DND-41 (cell line): Measurements from ENCODE around the gene SLC41A3.

Source experiments
- CTCF ChIP-seq: IDR thresholded peaks from 2 replicates; pipeline ENCODE4 v1.5.1; 2012; ENCODE audit warnings: borderline replicate concordance, low read length, moderate library complexity, mild to moderate bottlenecking; ENCODE audit not compliant: poor library complexity, severe bottlenecking; ENCODE audit errors: extremely low read depth
- EZH2 ChIP-seq: IDR thresholded peaks from 3 replicates; pipeline ENCODE4 v1.6.1; 2012; ENCODE audit warnings: borderline replicate concordance, low read depth, mild to moderate bottlenecking, moderate library complexity, low read length, inconsistent platforms; ENCODE audit not compliant: severe bottlenecking

GRCh38 chr3:126036056-126036549, 47.8 kb downstream of the SLC41A3 start:
- TF ChIP-seq CTCF (no peak), EZH2 (no peak)
